Measurements from ENCODE around the gene CARS1.

DNA sequence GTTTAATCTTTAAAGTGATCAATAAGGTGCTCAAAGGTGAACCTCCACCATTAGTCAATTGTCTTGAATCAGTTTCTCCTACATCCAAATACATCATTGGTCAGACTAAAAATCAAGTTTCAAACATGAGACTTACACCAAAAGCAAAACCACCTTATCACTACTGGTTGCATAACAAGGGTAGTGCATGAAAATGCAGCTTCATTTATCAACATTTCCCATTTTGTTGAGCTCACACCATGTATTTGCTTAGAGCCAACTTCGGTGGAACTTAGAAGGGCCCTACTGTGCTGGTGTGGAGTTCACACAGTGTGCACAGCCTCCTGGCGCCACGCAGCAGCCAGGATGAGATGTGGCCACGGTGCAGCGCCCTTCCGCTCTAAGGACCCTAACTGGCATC is 104.9 kb downstream of the CARS1 start:
- TF ChIP-seq POLR2A (IDR thresholded peaks at IDR 0.05; ENCODE audit: low read depth, low read length), result no peak
- TF ChIP-seq ZNF274 (IDR thresholded peaks at IDR 0.05; ENCODE audit: insufficient read depth, insufficient read length), result no peak
- TF ChIP-seq, protein P1, sequence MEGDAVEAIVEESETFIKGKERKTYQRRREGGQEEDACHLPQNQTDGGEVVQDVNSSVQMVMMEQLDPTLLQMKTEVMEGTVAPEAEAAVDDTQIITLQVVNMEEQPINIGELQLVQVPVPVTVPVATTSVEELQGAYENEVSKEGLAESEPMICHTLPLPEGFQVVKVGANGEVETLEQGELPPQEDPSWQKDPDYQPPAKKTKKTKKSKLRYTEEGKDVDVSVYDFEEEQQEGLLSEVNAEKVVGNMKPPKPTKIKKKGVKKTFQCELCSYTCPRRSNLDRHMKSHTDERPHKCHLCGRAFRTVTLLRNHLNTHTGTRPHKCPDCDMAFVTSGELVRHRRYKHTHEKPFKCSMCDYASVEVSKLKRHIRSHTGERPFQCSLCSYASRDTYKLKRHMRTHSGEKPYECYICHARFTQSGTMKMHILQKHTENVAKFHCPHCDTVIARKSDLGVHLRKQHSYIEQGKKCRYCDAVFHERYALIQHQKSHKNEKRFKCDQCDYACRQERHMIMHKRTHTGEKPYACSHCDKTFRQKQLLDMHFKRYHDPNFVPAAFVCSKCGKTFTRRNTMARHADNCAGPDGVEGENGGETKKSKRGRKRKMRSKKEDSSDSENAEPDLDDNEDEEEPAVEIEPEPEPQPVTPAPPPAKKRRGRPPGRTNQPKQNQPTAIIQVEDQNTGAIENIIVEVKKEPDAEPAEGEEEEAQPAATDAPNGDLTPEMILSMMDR (IDR thresholded peaks at IDR 0.05 in 2 of 3, conservative IDR thresholded peaks at IDR 0.05 in 1 of 3; ENCODE audit: control insufficient read depth in 2 of 3, extremely low read depth in 1 of 3, insufficient read depth in 1 of 3, low read depth in 3 of 3, low read length in 3 of 3), result no peak

All from GM12878 (cell line).